Body of pancreas (tissue), 4 donors: Measurements from ENCODE around the gene DOC2B. TPM values are rescaled to one million over a fixed set of nuclear protein-coding genes. Genes with fewer than 3 reads are reported as not detected.
"Not testable (repeated sequence)": the region's sequence is repeated elsewhere in the genome, so short reads cannot be mapped to it uniquely, and the experiment has no call there.

Experiments used
- ATAC-seq: fragments of 150-250 bp; one replicate; pipeline ENCODE4 v1.9.1; 2016
- DNase-seq, 4 donors: peaks; one replicate each; pipeline ENCODE4 v3.0.0-alpha.2; 2019
- H3K27ac ChIP-seq, 4 donors: fragments of 200-600 bp; sonication (generic); 1 replicate in 3 of 4; 2 replicates in 1 of 4; pipeline versions ENCODE4 v1.5.1 to v1.6.1; 2016 to 2019; ENCODE audit warnings: mild to moderate bottlenecking in 1 of 4, mixed read lengths in 1 of 4, moderate library complexity in 1 of 4
- H3K27me3 ChIP-seq, 2 donors: fragments of 200-600 bp; sonication (generic); one replicate each; pipeline ENCODE4 v1.6.0; 2016; ENCODE audit warnings: mild to moderate bottlenecking in 1 of 2
- H3K36me3 ChIP-seq, 2 donors: fragments of 200-600 bp; sonication (generic); replicated peaks in 1 of 2; 2 replicates each; pipeline ENCODE4 v1.5.1; 2016; ENCODE audit warnings: low read depth in 2 of 2; ENCODE audit not compliant: insufficient read depth in 1 of 2
- H3K4me1 ChIP-seq: fragments of 200-600 bp; sonication (generic); one replicate; pipeline ENCODE4 v1.6.0; 2016
- H3K4me3 ChIP-seq, 2 donors: fragments of 200-600 bp; sonication (generic); 1 replicate in 1 of 2; 2 replicates in 1 of 2; pipeline ENCODE4 v1.5.1; 2016 to 2019
- H3K9me3 ChIP-seq, 3 donors: fragments of 200-600 bp; sonication (generic); 1 replicate in 2 of 3; 2 replicates in 1 of 3; pipeline ENCODE4 v1.5.1; 2016
- POLR2A ChIP-seq, 3 donors: fragments of 450-650 bp; IDR thresholded peaks; one replicate each; pipeline ENCODE4 v1.6.1; 2016; ENCODE audit warnings: antibody characterized with exemption in 3 of 3, mild to moderate bottlenecking in 2 of 3
- WGBS, 2 donors: methylation state at CpG; one replicate each; pipeline ENCODE4 v1.1.5; 2017; 5-methylcytosine and 5-hydroxymethylcytosine counted together
- intact Hi-C: fragments of 100-400 bp; cut with DNase I; formaldehyde crosslinking; loops from one replicate; pipeline ENCODE4 v1.15.1; 2023
- total RNA-seq, 2 donors: library from RNA; depleted of rRNA; stranded (reverse); fragments of >200 nt; gene quantifications; one replicate each; pipeline ENCODE4 v1.1.0, GENCODE V29; 2016
- TF ChIP-seq, protein P1 (sequence below), 7 experiments: fragments of 450-650 bp in 4 of 7; fragments of 200-600 bp in 3 of 7; sonication (generic) in 3 of 7; IDR thresholded peaks; one replicate each; pipeline ENCODE4 v1.5.1; 2016 to 2019; ENCODE audit warnings: antibody characterized with exemption in 7 of 7

DOC2B gene
- total RNA-seq, 2 donors from 2014 or later: 20.0 to 22.4 TPM

DNA sequence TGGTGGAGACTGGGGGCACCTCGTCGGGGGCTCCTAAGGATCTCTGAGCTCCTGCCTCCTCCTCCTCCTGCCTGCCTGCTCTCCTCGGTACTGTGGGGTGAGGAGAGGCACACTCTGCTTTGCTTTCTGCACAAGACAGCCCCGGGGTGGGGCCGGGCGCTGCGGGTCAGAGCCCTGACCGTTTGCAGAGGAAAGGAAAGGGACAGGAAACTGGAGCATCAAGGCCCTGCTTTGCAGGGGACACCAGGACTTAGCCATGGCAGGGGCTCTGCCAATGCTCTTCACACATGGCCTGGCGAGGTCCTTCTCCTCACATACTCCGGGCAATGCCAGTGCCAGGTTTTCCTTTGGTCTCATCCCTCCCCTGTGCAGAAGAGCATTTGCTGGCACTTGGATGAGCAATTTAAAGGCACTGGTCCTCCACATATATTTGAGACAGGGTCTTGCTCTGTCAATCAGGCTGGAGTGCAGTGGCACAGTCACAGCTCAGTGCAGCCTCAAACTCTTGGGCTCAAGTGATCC, 23.8 kb upstream of the DOC2B start:
- TF ChIP-seq POLR2A (IDR thresholded peaks at IDR 0.05): no peak
- TF ChIP-seq, protein P1, sequence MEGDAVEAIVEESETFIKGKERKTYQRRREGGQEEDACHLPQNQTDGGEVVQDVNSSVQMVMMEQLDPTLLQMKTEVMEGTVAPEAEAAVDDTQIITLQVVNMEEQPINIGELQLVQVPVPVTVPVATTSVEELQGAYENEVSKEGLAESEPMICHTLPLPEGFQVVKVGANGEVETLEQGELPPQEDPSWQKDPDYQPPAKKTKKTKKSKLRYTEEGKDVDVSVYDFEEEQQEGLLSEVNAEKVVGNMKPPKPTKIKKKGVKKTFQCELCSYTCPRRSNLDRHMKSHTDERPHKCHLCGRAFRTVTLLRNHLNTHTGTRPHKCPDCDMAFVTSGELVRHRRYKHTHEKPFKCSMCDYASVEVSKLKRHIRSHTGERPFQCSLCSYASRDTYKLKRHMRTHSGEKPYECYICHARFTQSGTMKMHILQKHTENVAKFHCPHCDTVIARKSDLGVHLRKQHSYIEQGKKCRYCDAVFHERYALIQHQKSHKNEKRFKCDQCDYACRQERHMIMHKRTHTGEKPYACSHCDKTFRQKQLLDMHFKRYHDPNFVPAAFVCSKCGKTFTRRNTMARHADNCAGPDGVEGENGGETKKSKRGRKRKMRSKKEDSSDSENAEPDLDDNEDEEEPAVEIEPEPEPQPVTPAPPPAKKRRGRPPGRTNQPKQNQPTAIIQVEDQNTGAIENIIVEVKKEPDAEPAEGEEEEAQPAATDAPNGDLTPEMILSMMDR (IDR thresholded peaks at IDR 0.05): no peak
- Histone ChIP-seq H3K4me1 (peaks cover 9% of the 10 kb centered on the region), H3K9me3 (no peaks in the 10 kb centered on the region), H3K36me3 (no peaks in the 10 kb centered on the region), H3K4me3 (no peak overlapping the region), H3K27me3 (no peaks in the 10 kb centered on the region), H3K27ac (no peak overlapping the region)
- 42% methylated on average over 10 of the region's 10 CpGs; no CpG with 5 or more reads in 1 of the 2 donors for WGBS, 2 donors
- intact Hi-C loops: no loop called here
- no peak for ATAC-seq
- DNase-seq: no peak

DNA sequence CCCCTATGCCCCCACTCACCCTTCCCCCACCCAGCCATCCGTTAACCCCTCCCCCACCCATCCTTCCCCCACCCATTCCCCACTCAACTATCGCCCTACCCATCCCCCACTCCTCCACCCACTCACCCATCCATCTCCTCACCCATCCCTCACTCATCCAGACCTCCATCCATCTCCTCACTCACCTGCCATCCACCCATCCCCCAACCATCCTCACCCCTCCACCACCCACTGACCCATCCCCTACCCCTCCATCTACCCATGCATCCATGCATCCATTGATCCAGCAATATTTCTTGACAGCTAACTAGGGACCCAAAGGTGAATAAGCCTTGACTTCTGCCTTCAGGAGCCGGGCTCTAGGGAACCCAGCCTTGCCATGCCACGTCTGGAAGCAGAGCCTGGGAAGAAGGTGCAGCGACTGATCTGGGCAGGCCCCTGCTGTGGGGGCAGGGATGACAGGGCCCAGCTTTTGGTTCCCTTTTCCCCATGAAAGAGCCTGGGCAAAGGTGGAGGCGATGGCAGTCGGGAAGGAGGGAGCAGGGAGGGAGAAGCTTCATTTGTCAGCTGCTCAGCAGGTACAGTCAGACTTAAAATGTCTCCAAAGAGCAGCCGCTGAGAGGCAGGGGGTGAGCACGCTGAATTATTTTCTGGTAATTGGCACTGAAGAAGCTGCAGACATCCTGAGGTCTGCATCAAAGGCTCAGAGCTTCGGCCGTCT, 23.1 kb upstream of the DOC2B start:
- Histone ChIP-seq H3K9me3 (no peaks in the 10 kb centered on the region), H3K4me3 (no peak overlapping the region), H3K4me1 (peaks cover 15% of the 10 kb centered on the region), H3K27ac (no peak overlapping the region), H3K36me3 (no peaks in the 10 kb centered on the region), H3K27me3 (no peaks in the 10 kb centered on the region)
- TF ChIP-seq POLR2A (IDR thresholded peaks at IDR 0.05): no peak
- TF ChIP-seq, protein P1 (IDR thresholded peaks at IDR 0.05): no peak
- 49 to 66% methylated on average over 7 to 10 of the region's 11 CpGs for WGBS, 2 donors
- peak in 1 of 4 donors; percentile 15 for DNase-seq
- intact Hi-C loops: no loop called here
- ATAC-seq: no peak

DNA sequence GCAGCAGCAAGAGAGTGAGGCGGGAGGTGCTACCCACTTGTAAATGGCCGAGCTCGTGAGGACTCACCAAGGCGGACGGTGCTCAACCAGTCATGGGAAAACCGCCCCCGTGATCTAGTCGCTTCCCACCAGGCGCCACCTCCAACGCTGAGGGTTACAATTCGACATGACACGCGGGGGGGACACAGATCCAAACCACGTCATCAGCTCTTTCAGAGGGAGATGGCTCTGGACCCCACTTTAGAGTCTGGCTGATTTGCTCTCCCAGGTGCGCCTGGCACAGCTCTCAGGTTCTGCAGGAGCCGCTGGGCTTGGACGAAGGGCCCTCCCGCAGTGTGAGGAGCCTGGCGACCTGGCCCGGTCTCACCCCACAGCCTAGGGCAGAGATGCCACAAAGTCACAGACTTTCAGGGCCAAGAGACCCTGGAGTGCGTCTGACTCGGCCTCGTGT, 21.1 kb upstream of the DOC2B start:
- Histone ChIP-seq H3K4me3 (no peak overlapping the region), H3K9me3 (no peaks in the 10 kb centered on the region), H3K27ac (no peak overlapping the region), H3K27me3 (no peaks in the 10 kb centered on the region), H3K36me3 (no peaks in the 10 kb centered on the region), H3K4me1 (peaks cover 24% of the 10 kb centered on the region)
- WGBS, 2 donors: 73 to 87% methylated on average over 12 to 23 of the region's 23 CpGs
- ATAC-seq: no peak
- TF ChIP-seq, protein P1 (IDR thresholded peaks at IDR 0.05): no peak
- no peak for TF ChIP-seq POLR2A (IDR thresholded peaks at IDR 0.05)
- DNase-seq: peak in 2 of 4 donors; percentile 17 to 37
- intact Hi-C loops: no loop called here

DNA sequence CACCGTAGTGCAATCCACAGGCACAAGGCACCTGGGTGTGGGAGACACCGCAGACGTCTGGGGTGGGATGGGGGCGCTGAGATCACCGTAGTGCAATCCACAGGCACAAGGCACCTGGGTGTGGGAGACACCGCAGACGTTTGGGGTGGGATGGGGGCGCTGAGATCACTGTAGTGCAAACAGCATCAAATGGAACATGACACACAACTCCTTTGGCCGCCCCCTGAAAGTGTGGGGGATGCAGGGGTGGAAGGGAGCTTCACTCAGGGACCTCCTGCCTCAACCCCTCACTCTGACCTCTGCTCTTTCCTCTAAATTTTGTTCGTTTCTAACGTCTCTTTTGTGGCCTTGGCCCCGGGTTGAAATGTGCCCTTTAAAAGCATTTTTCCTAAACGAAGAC, 20.3 kb upstream of the DOC2B start:
- H3K36me3 ChIP-seq, DNase-seq, H3K4me3 ChIP-seq, intact Hi-C loops, H3K9me3 ChIP-seq, H3K27me3 ChIP-seq, ATAC-seq: not testable (repeated sequence)
- peak overlapping the region in 1 of 4 donors; percentile 0 for H3K27ac ChIP-seq
- WGBS, 2 donors: 30 to 38% methylated on average over 5 to 8 of the region's 13 CpGs
- H3K4me1 ChIP-seq: peaks cover 24% of the 10 kb centered on the region

DNA sequence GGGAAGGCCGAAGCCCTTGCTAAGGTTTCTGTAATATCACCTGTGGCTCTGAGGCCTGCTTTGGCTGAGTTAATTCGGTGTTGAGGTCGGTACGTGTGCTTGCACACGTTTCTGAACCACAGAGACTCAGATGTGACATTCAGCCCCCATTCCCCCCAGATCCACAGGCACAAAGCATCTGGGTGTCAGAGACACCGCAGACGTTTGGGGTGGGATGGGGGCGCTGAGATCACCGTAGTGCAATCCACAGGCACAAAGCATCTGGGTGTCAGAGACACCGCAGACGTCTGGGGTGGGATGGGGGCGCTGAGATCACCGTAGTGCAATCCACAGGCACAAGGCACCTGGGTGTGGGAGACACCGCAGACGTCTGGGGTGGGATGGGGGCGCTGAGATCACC, 19.8 kb upstream of the DOC2B start:
- H3K36me3 ChIP-seq, DNase-seq, intact Hi-C loops, H3K27ac ChIP-seq, H3K9me3 ChIP-seq, H3K4me3 ChIP-seq, ATAC-seq, H3K27me3 ChIP-seq: not testable (repeated sequence)
- H3K4me1 ChIP-seq: peaks cover 24% of the 10 kb centered on the region
- WGBS, 2 donors: 66% methylated on average over 5 of the region's 16 CpGs; no CpG with 5 or more reads in 1 of the 2 donors
